HEK293 (cell line): Measurements from ENCODE around the gene AMZ1.
A peak's percentile ranks its signal among the peaks of the same experiment; 100 is the strongest.

Experiments used
- BCL6B ChIP-seq: fragments of 450-650 bp; formaldehyde crosslinking; IDR thresholded peaks from 2 replicates; pipeline ENCODE4 v1.5.1; 2017; ENCODE audit warnings: missing biosample characterization, missing genetic modification characterization
- HOXC10 ChIP-seq: sonication (generic); formaldehyde crosslinking; IDR thresholded peaks from 2 replicates; pipeline ENCODE4 v1.8.1; 2023; ENCODE audit warnings: mild to moderate bottlenecking, missing genetic modification reagents
- HOXD13 ChIP-seq: sonication (generic); formaldehyde crosslinking; IDR thresholded peaks from 2 replicates; pipeline ENCODE4 v1.8.0; 2022; ENCODE audit warnings: missing genetic modification reagents, borderline replicate concordance
- INSM2 ChIP-seq: fragments of 450-650 bp; formaldehyde crosslinking; IDR thresholded peaks from 2 replicates; pipeline ENCODE4 v1.5.1; 2016; ENCODE audit warnings: missing biosample characterization, missing genetic modification characterization
- OVOL3 ChIP-seq: fragments of 450-650 bp; formaldehyde crosslinking; IDR thresholded peaks from 2 replicates; pipeline ENCODE4 v1.5.1; 2016; ENCODE audit warnings: missing biosample characterization, missing genetic modification characterization
- REST ChIP-seq: fragments of 450-650 bp; formaldehyde crosslinking; IDR thresholded peaks from 2 replicates; pipeline ENCODE4 v1.5.1; 2016; ENCODE audit warnings: missing biosample characterization, missing genetic modification characterization
- ZBTB6 ChIP-seq: fragments of 450-650 bp; formaldehyde crosslinking; IDR thresholded peaks from 2 replicates; pipeline ENCODE4 v1.5.1; 2017; ENCODE audit warnings: missing biosample characterization, missing genetic modification characterization
- ZBTB7A ChIP-seq: fragments of 450-650 bp; formaldehyde crosslinking; IDR thresholded peaks from 2 replicates; pipeline ENCODE4 v1.5.1; 2016; ENCODE audit warnings: low read depth, missing biosample characterization, missing genetic modification characterization
- ZBTB8A ChIP-seq: fragments of 450-650 bp; formaldehyde crosslinking; IDR thresholded peaks from 2 replicates; pipeline ENCODE4 v1.5.1; 2016; ENCODE audit warnings: missing biosample characterization, missing genetic modification characterization
- ZEB2 ChIP-seq: fragments of 450-650 bp; formaldehyde crosslinking; IDR thresholded peaks from 2 replicates; pipeline ENCODE4 v1.5.1; 2016; ENCODE audit warnings: missing biosample characterization, missing genetic modification characterization
- ZFP37 ChIP-seq: fragments of 450-650 bp; formaldehyde crosslinking; IDR thresholded peaks from 2 replicates; pipeline ENCODE4 v1.5.1; 2016; ENCODE audit warnings: missing biosample characterization, missing genetic modification characterization
- ZIC2 ChIP-seq: fragments of 450-650 bp; formaldehyde crosslinking; IDR thresholded peaks from 2 replicates; pipeline ENCODE4 v1.5.1; 2016; ENCODE audit warnings: missing biosample characterization, missing genetic modification characterization
- ZNF184 ChIP-seq: fragments of 450-650 bp; IDR thresholded peaks from 2 replicates; pipeline ENCODE4 v1.5.1; 2018; ENCODE audit warnings: missing biosample characterization, mild to moderate bottlenecking, missing genetic modification characterization
- ZNF23 ChIP-seq: fragments of 450-650 bp; formaldehyde crosslinking; IDR thresholded peaks from 2 replicates; pipeline ENCODE4 v1.5.1; 2016; ENCODE audit warnings: missing biosample characterization, missing genetic modification characterization, borderline replicate concordance
- ZNF280D ChIP-seq: fragments of 450-650 bp; formaldehyde crosslinking; IDR thresholded peaks from 2 replicates; pipeline ENCODE4 v1.5.1; 2016; ENCODE audit warnings: missing biosample characterization, missing genetic modification characterization
- ZNF335 ChIP-seq: fragments of 450-650 bp; formaldehyde crosslinking; conservative IDR thresholded peaks from 2 replicates; pipeline ENCODE4 v1.5.1; 2016; ENCODE audit warnings: missing biosample characterization, missing genetic modification characterization
- ZNF341 ChIP-seq: fragments of 450-650 bp; formaldehyde crosslinking; IDR thresholded peaks from 2 replicates; pipeline ENCODE4; 2016; ENCODE audit warnings: low read depth, missing biosample characterization, missing genetic modification characterization
- ZNF354C ChIP-seq: fragments of 450-650 bp; formaldehyde crosslinking; IDR thresholded peaks from 2 replicates; pipeline ENCODE4 v1.5.1; 2016; ENCODE audit warnings: missing biosample characterization, missing genetic modification characterization, low read depth, borderline replicate concordance
- ZNF416 ChIP-seq: fragments of 450-650 bp; formaldehyde crosslinking; IDR thresholded peaks from 2 replicates; pipeline ENCODE4 v1.5.1; 2016; ENCODE audit warnings: missing biosample characterization, missing genetic modification characterization
- ZNF48 ChIP-seq: fragments of 450-650 bp; formaldehyde crosslinking; IDR thresholded peaks from 2 replicates; pipeline ENCODE4 v1.5.1; 2016; ENCODE audit warnings: missing biosample characterization, missing genetic modification characterization
- ZNF501 ChIP-seq: fragments of 450-650 bp; formaldehyde crosslinking; IDR thresholded peaks from 2 replicates; pipeline ENCODE4 v1.5.1; 2016; ENCODE audit warnings: missing biosample characterization, missing genetic modification characterization
- ZNF521 ChIP-seq: fragments of 450-650 bp; formaldehyde crosslinking; IDR thresholded peaks from 2 replicates; pipeline ENCODE4 v1.5.1; 2017; ENCODE audit warnings: missing biosample characterization, mild to moderate bottlenecking, missing genetic modification characterization
- ZNF585B ChIP-seq: fragments of 450-650 bp; formaldehyde crosslinking; IDR thresholded peaks from 2 replicates; pipeline ENCODE4 v1.5.1; 2016; ENCODE audit warnings: missing biosample characterization, missing genetic modification characterization
- ZNF624 ChIP-seq: fragments of 450-650 bp; formaldehyde crosslinking; IDR thresholded peaks from 2 replicates; pipeline ENCODE4 v1.5.1; 2017; ENCODE audit warnings: missing biosample characterization, missing genetic modification characterization
- ZNF629 ChIP-seq: fragments of 450-650 bp; formaldehyde crosslinking; IDR thresholded peaks from 2 replicates; pipeline ENCODE4 v1.5.1; 2017; ENCODE audit warnings: missing biosample characterization, missing genetic modification characterization
- ZNF768 ChIP-seq: fragments of 450-650 bp; formaldehyde crosslinking; IDR thresholded peaks from 2 replicates; pipeline ENCODE4 v1.5.1; 2018; ENCODE audit warnings: missing biosample characterization, mild to moderate bottlenecking, missing genetic modification characterization
- ZNF776 ChIP-seq: fragments of 450-650 bp; formaldehyde crosslinking; IDR thresholded peaks from 2 replicates; pipeline ENCODE4 v1.5.0; 2017; ENCODE audit warnings: missing biosample characterization, missing genetic modification characterization, borderline replicate concordance
- ZNF791 ChIP-seq: fragments of 450-650 bp; formaldehyde crosslinking; IDR thresholded peaks from 2 replicates; pipeline ENCODE4 v1.5.1; 2016; ENCODE audit warnings: missing biosample characterization, missing genetic modification characterization

Gene AMZ1

GRCh38 chr7:2757904-2758672 is 70.1 kb downstream of the AMZ1 start (continued):
- TF ChIP-seq ZNF416 (tag by site-specific recombination): no peak
- peak; percentile 80 for TF ChIP-seq ZNF341 (tag by site-specific recombination)
- TF ChIP-seq OVOL3 (tag by site-specific recombination): no peak
- TF ChIP-seq ZNF184: peak; percentile 60; the same call in 1 of the 2 replicates
- no peak for TF ChIP-seq ZNF501 (tag by site-specific recombination)
- peak; percentile 37; the same call in 1 of the 2 replicates for TF ChIP-seq ZNF335 (tag by site-specific recombination)
- no peak for TF ChIP-seq ZNF280D (tag by site-specific recombination)
- no peak for TF ChIP-seq ZNF48 (tag by site-specific recombination)
- peak; percentile 86 for TF ChIP-seq ZEB2 (tag by site-specific recombination)
- no peak for TF ChIP-seq ZNF521 (tag by site-specific recombination)
- TF ChIP-seq ZNF791 (tag by site-specific recombination): no peak
- peak; percentile 95 for TF ChIP-seq ZNF629 (tag by site-specific recombination)
- no peak for TF ChIP-seq ZNF776 (tag by site-specific recombination)
- TF ChIP-seq ZBTB8A (tag by site-specific recombination): peak; percentile 24; the same call in 1 of the 2 replicates
- no peak for TF ChIP-seq ZNF585B (tag by site-specific recombination)
- TF ChIP-seq ZNF768 (tag by site-specific recombination): no peak
- no peak for TF ChIP-seq ZNF354C (tag by site-specific recombination)
- no peak for TF ChIP-seq ZBTB7A
- no peak for TF ChIP-seq ZIC2
- TF ChIP-seq HOXC10 (CRISPR knock-in tag): no peak
- no peak for TF ChIP-seq HOXD13 (CRISPR knock-in tag)
- no peak for TF ChIP-seq ZNF23 (tag by site-specific recombination)
- no peak for TF ChIP-seq BCL6B (tag by site-specific recombination)
- TF ChIP-seq INSM2 (tag by site-specific recombination): peak; percentile 58; the same call in 1 of the 2 replicates
- TF ChIP-seq ZFP37 (tag by site-specific recombination): 0 out of 2 replicates have a peak, but pooled peaks have one; percentile 40
- no peak for TF ChIP-seq ZNF624 (tag by site-specific recombination)
- no peak for TF ChIP-seq ZBTB6 (tag by site-specific recombination)
- no peak for TF ChIP-seq REST (tag by site-specific recombination)
